NCI-H82 treated with DMSO at 0.1 percent for 48 hours (cell line): ENCODE data around the gene CDCA8.

Experiments
- DNase-seq: peaks from one replicate; lab custom pipeline; 2025; ENCODE audit not compliant: unreplicated experiment; lab: John Stamatoyannopoulos, UW

CDCA8 gene

GRCh38 chr1:37714689-37715088, 22.4 kb downstream of the CDCA8 start:
- DNase-seq = no peak

DNA sequence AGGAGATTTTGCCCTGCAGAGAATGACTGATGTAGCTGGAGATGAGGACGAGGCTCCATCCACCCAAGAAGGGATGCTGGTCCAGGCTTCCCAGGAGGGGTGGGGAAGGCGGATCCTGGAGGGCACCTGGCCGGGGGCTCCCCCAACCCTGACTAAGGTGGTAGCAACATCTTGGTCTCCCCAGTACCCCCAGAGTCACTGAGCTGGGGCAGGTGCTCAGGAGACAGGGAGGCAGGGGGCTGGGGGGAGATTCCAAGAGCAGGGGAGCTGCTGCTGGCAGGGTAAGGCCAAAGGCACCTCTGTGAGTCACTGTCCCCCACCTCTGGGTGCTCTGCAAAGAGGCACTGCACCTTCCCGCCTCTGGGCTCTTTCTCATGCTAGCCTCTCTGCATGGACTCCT, 24.0 kb downstream of the CDCA8 start:
- DNase-seq = no peak

DNA sequence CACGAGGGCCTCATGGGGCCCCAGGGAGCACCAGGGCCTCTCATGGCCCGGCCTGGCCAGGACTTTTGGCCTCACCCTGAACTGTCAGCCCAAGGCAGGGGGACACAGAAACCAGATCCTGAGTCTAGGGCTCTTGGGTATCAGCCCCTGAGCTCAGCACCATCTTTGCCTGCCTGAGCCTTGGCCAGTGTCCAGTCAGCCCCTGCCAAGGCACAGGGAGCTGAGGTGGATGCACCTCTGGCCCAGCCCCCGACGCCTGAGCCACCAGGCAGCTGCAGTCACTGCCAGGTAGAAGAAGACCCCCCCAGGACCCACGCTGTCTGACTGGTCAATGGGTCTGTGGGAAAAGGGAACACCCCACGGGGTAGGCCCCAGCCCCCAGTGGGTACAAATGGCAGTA, 25.3 kb downstream of the CDCA8 start:
- no peak for DNase-seq

GRCh38 chr1:37718181-37718900, 26.0 kb downstream of the CDCA8 start:
- no peak for DNase-seq

DNA sequence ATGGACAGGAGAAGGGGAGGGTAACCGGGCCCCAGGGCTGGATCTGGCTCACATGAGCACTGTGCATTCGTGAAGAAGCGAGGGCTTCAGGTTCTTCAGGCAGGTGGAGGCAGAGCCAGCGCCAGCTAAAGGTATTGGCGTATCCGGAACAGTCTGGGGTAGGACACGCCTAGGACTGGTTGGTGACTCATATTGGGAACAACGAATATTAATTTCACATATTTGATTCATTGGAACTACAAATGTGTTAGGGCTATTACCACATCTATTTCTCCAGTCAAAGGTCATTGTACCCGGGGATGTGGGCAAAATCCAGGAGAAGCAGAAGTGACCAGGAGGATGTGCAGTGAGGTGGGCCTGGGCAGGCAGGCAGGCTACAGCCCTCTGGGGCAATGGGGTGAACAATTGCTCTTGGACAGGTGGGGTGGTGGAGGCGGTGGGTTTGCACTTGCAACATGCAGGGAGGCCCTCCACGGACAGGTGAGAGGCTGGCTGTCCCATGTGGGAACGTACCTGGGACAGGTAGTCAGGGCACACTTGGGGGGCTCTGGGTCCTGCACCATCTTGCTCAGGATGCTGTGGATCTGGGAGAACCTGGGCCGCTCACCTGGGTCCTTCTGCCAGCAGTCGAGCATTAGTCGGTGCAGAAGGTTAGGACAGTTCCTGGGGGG, 26.7 kb downstream of the CDCA8 start:
- no peak for DNase-seq

DNA sequence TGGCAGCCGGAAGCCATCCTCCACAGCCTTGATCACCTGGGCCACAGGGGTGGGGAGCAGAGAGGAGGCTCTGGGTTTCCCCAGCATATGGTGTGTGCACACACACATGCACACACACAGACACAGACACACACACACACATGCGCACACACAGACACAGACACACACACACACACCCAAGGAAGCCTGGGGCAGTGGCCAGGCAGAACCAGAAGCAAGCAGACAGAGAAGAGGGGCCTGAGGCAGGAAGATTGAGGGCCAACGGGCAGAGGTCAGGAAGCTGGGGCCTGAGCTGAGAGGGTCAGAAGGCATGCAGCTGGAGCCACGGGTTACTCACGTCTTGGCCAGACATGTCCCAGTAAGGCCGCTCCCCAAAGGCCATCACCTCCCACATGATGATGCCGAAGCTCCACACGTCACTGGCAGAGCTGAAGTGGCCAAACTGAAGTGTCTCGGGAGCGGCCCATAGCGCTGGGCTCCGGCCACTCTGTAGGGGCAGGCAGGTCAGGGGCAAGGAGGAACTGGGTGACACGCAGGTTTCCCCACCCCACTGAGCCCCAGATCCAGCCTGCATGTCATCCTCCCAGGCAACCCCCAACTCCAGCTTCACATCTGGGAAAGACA, 27.4 kb downstream of the CDCA8 start:
- DNase-seq = no peak

- DNase-seq = no peak
Observed at GRCh38 chr1:37720231-37721130, 28.2 kb downstream of the CDCA8 start.

DNA sequence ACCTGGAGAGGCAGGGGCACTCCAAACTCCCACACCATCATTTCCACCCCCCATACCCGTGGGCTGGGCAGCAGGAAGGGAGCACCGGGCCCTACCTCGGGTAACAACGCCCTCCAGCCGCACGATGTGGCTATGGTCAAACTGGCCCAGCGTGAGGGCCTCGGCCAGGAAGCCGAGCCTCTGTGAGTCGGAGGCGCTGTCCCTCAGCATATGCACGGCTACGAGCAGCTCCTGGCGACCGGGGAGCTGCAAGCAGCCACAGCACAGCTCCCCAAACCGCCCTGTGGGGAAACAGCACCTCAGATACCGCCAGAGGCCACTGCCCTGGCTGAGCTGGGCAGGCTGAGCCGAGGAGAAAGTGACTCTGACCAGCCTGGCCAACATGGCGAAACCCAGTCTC, 29.2 kb downstream of the CDCA8 start:
- no peak for DNase-seq

GRCh38 chr1:37722181-37723071, 30.1 kb downstream of the CDCA8 start:
- DNase-seq = no peak

- no peak for DNase-seq
Observed at GRCh38 chr1:37723072-37723389, 30.7 kb downstream of the CDCA8 start.

- no peak for DNase-seq
Observed at GRCh38 chr1:37723390-37724078, 31.2 kb downstream of the CDCA8 start.

DNA sequence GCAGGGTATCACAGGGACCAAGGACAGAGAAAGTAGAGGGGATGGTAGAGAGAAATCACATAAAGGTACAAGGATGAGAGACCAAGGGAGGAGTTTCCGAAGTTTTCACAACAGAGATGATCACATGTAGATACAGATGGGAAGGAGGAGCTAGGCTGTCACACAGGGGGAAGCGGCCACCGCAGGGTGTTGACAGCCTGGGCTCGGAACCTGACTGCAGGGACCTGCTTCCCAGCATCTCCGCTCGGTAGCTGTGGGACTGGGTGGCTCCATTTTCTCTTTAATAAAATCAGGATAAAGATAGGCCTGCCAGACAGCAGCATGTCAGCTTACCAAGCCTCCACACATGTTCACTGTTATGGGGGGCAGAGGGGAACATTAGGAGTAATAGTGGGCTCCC, 32.3 kb downstream of the CDCA8 start:
- no peak for DNase-seq

GRCh38 chr1:37725851-37726613, 33.7 kb downstream of the CDCA8 start:
- DNase-seq = no peak

DNA sequence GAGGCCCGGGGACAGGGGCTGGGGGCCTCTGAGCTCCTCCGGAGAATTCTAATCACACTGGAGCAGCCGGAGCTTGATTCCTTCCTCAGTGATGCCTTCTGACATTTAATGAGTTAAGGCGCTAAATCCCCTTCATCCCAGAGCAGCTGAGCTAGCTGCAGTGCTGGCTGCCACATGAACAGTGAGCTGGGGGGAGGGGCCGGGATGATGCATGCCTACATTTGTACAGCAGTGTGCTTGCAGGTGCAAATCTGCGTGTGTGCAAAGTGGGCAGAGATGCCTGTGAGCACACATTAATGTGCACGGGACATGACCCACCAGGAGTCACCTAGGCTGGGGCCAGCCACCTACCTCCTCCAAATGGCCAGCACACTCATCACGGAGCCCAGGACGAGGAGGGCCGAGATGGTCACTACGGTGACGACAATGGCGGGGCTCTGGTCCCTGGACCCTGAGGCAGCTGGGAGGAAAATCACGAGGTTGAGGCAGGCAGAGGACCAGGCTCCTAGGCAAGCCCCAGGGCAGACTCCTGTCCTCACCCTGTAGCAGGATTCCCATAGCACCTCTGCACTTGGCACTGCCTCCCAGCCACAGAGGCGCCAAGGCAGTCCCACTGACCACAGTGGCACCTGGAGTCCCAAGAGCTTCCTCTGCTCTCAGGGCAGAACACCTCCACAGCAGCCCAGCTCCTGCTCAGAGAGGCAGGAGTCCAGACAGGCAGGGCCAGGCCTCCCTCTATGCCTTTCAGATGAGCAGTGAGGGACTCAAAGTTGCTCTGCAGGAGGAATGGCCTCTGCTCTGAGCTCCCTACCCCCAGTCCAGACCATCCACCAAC, 34.7 kb downstream of the CDCA8 start:
- DNase-seq = peak; percentile 84

- DNase-seq = no peak
Observed at GRCh38 chr1:37728416-37728815, 36.1 kb downstream of the CDCA8 start.

GRCh38 chr1:37730376-37730775, 38.1 kb downstream of the CDCA8 start:
- no peak for DNase-seq

- DNase-seq = no peak
Observed at GRCh38 chr1:37731312-37732019, 39.1 kb downstream of the CDCA8 start.
